HEK293 (cell line): ENCODE results near the gene LCOR.

Experiments used
- CTCF ChIP-seq: fragments of 450-650 bp; formaldehyde crosslinking; IDR thresholded peaks from 2 replicates; pipeline ENCODE4 v1.5.1; 2016; ENCODE audit warnings: missing biosample characterization, missing genetic modification characterization
- REST ChIP-seq: fragments of 450-650 bp; formaldehyde crosslinking; IDR thresholded peaks from 2 replicates; pipeline ENCODE4 v1.5.1; 2016; ENCODE audit warnings: missing biosample characterization, missing genetic modification characterization
- SP2 ChIP-seq: fragments of 450-650 bp; formaldehyde crosslinking; IDR thresholded peaks from 2 replicates; pipeline ENCODE4 v1.5.1; 2016; ENCODE audit warnings: missing biosample characterization, missing genetic modification characterization
- ZBTB11 ChIP-seq: fragments of 450-650 bp; formaldehyde crosslinking; conservative IDR thresholded peaks from 2 replicates; pipeline ENCODE4 v1.5.1; 2016; ENCODE audit warnings: low read depth, missing biosample characterization, missing genetic modification characterization
- ZBTB49 ChIP-seq: fragments of 450-650 bp; formaldehyde crosslinking; IDR thresholded peaks from 2 replicates; pipeline ENCODE4 v1.5.1; 2016; ENCODE audit warnings: missing biosample characterization, missing genetic modification characterization, low read depth
- ZNF18 ChIP-seq: fragments of 450-650 bp; formaldehyde crosslinking; IDR thresholded peaks from 2 replicates; pipeline ENCODE4 v1.5.1; 2016; ENCODE audit warnings: missing biosample characterization, missing genetic modification characterization
- ZNF391 ChIP-seq: fragments of 450-650 bp; formaldehyde crosslinking; IDR thresholded peaks from 2 replicates; pipeline ENCODE4 v1.5.1; 2016; ENCODE audit warnings: low read depth, missing biosample characterization, missing genetic modification characterization, borderline replicate concordance
- ZNF433 ChIP-seq: fragments of 450-650 bp; formaldehyde crosslinking; IDR thresholded peaks from 2 replicates; pipeline ENCODE4 v1.5.1; 2016; ENCODE audit warnings: missing biosample characterization, missing genetic modification characterization, low read depth
- ZNF580 ChIP-seq: fragments of 450-650 bp; formaldehyde crosslinking; IDR thresholded peaks from 2 replicates; pipeline ENCODE4 v1.5.1; 2016; ENCODE audit warnings: missing biosample characterization, missing genetic modification characterization
- ZNF776 ChIP-seq: fragments of 450-650 bp; formaldehyde crosslinking; IDR thresholded peaks from 2 replicates; pipeline ENCODE4 v1.5.0; 2017; ENCODE audit warnings: missing biosample characterization, missing genetic modification characterization, borderline replicate concordance
- ZNF837 ChIP-seq: fragments of 450-650 bp; formaldehyde crosslinking; IDR thresholded peaks from 2 replicates; pipeline ENCODE4 v1.5.1; 2016; ENCODE audit warnings: missing biosample characterization, missing genetic modification characterization

GRCh38 chr10:96935148-96935547 lies 103.0 kb downstream of the LCOR start:
- no peak for TF ChIP-seq ZBTB49 (tag by site-specific recombination)
- TF ChIP-seq SP2 (tag by site-specific recombination), result no peak
- no peak for TF ChIP-seq ZNF391 (tag by site-specific recombination)
- no peak for TF ChIP-seq ZNF776 (tag by site-specific recombination)
- no peak for TF ChIP-seq ZNF18 (tag by site-specific recombination)
- no peak for TF ChIP-seq ZNF433 (tag by site-specific recombination)
- no peak for TF ChIP-seq CTCF (tag by site-specific recombination)
- no peak for TF ChIP-seq ZNF837 (tag by site-specific recombination)
- no peak for TF ChIP-seq ZBTB11 (tag by site-specific recombination)
- TF ChIP-seq ZNF580, result no peak
- no peak for TF ChIP-seq REST (tag by site-specific recombination)
